ENCODE results near the gene MCAT. TPM values are rescaled to one million over a fixed set of nuclear protein-coding genes. Genes with fewer than 3 reads are reported as not detected.
A peak's percentile ranks its signal among the peaks of the same experiment; 100 is the strongest.

Gene MCAT
- total and polyA plus RNA-seq, 2 of the 4 experiments (the other 2 are of a cell fraction) = 7.3 to 19.7 TPM

DNA sequence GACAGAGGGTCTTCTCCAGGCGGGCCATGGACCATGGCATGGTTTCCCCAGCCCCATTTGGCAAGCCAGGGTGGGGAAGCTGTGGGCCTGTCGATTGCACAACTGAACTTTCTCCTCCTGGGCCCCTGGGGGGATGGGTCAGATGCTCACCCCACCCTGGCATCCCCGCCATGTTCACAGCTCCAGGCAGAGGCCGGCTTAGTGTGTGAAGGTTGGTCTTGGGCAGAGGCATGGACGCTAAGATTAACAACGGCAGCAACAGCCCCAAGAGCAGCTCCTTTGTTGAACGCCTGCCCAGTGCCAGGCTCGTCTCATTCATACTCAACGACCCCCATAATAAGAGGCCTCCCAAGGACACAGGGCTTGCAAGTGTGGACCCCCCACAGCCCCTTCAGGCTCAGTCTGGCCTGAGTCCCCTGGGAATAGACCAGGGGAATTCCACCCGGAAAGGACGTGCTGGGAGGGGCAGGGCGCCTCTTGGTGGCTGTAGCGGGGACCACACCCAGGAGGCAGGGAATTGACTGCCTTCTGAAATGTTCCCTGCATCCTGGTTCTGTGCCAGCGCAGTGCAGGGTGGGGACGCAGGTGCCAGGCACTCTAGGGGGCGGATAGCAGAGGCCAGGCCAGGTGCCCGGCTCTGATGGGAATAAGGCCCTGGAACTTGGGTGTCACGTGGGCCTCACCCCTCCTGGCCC is 16.4 kb upstream of the MCAT start:
- TF ChIP-seq SMC3 (IDR thresholded peaks at IDR 0.05; ENCODE audit: low read depth, low read length) (0 out of 2 replicates have a peak, but pooled peaks have one; percentile 12), CHD1 (IDR thresholded peaks at IDR 0.05; ENCODE audit: low read depth, low read length) (no peak), CEBPB (IDR thresholded peaks at IDR 0.05; ENCODE audit: low read depth, low read length) (peak; percentile 36; the same call in 1 of the 2 replicates), RAD21 (IDR thresholded peaks at IDR 0.05; ENCODE audit: low read length) (peak; percentile 30; the same call in 1 of the 2 replicates)
- TF ChIP-seq, protein P1, sequence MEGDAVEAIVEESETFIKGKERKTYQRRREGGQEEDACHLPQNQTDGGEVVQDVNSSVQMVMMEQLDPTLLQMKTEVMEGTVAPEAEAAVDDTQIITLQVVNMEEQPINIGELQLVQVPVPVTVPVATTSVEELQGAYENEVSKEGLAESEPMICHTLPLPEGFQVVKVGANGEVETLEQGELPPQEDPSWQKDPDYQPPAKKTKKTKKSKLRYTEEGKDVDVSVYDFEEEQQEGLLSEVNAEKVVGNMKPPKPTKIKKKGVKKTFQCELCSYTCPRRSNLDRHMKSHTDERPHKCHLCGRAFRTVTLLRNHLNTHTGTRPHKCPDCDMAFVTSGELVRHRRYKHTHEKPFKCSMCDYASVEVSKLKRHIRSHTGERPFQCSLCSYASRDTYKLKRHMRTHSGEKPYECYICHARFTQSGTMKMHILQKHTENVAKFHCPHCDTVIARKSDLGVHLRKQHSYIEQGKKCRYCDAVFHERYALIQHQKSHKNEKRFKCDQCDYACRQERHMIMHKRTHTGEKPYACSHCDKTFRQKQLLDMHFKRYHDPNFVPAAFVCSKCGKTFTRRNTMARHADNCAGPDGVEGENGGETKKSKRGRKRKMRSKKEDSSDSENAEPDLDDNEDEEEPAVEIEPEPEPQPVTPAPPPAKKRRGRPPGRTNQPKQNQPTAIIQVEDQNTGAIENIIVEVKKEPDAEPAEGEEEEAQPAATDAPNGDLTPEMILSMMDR (conservative IDR thresholded peaks at IDR 0.05; ENCODE audit: low read depth, low read length) = 0 out of 2 replicates have a peak, but pooled peaks have one; percentile 25
- TF ChIP-seq, protein P2, sequence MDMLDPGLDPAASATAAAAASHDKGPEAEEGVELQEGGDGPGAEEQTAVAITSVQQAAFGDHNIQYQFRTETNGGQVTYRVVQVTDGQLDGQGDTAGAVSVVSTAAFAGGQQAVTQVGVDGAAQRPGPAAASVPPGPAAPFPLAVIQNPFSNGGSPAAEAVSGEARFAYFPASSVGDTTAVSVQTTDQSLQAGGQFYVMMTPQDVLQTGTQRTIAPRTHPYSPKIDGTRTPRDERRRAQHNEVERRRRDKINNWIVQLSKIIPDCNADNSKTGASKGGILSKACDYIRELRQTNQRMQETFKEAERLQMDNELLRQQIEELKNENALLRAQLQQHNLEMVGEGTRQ (IDR thresholded peaks at IDR 0.05; ENCODE audit: low read depth, low read length) = no peak
- no peak overlapping the region for H2BK20ac ChIP-seq (ENCODE audit: low read depth, low read length)
- H2AK5ac ChIP-seq (ENCODE audit: low read depth, low read length) = no peak overlapping the region
- no peak overlapping the region for H2AK9ac ChIP-seq (replicated peaks; ENCODE audit: low read depth, low read length, poor library complexity)
- peaks cover 11% of the 10 kb centered on the region for H3K9me1 ChIP-seq (ENCODE audit: insufficient read depth, low read length)
- H3K27ac ChIP-seq (ENCODE audit: insufficient read depth, low read length) = no peak overlapping the region
- intact Hi-C loops (cut with micrococcal nuclease) (no loop called here), in situ Hi-C loops (cut with MboI; ENCODE audit: low sequenced_read_pairs) (no loop called here), dilution Hi-C loops (cut with HindIII; ENCODE audit: low sequenced_read_pairs, unreplicated experiment) (no loop called here)
- H2BK120ac ChIP-seq (ENCODE audit: low read depth, low read length) = no peak overlapping the region
- no peak overlapping the region for H3K23ac ChIP-seq (ENCODE audit: low read depth, low read length)
- ATAC-seq (ENCODE audit: low read depth) = no peak
- no peak overlapping the region for H3K4me3 ChIP-seq (ENCODE audit: insufficient read depth, low read depth, low read length)
- H3K4ac ChIP-seq (ENCODE audit: low read depth, low read length) = no peak overlapping the region
- peaks cover 54% of the 10 kb centered on the region for H4K20me1 ChIP-seq (ENCODE audit: insufficient read depth, low read length)
- no peaks in the 10 kb centered on the region for H3K27me3 ChIP-seq (ENCODE audit: control insufficient read depth, insufficient read depth, low read length)
- ChIA-PET POLR2A (ENCODE audit: unreplicated experiment) (no interaction called here), CTCF (interaction anchor here (1.3 kb wide), 1 partner anchor 50 kb away, joined by 3 read pairs; no protein-coding TSS in a partner anchor)
- no peak overlapping the region for H3K14ac ChIP-seq (replicated peaks; ENCODE audit: low read depth, low read length)
- no peak overlapping the region for H3K9ac ChIP-seq (ENCODE audit: low read depth, low read length)
- peaks cover 20 to 55% of the 10 kb centered on the region in 2 experiments; a peak in 3 of 4 replicates for H3K79me1 ChIP-seq (ENCODE audit: low read depth in 1 of 2, low read length in 2 of 2)
- no peak for DNase-seq
- H4K8ac ChIP-seq (ENCODE audit: low read depth in 2 of 2, low read length in 2 of 2) = no peak overlapping the region
- H3K36me3 ChIP-seq (ENCODE audit: control insufficient read depth, insufficient read depth, low read length) = peaks cover 27% of the 10 kb centered on the region
- no peak overlapping the region for H3K4me2 ChIP-seq (ENCODE audit: low read depth, low read length)
- 0 out of 2 replicates have a peak, but pooled peaks cover 1% of the 10 kb centered on the region for H3K4me1 ChIP-seq (ENCODE audit: control insufficient read depth, insufficient read depth, low read length)
- WGBS, 2 experiments (ENCODE audit: extremely low coverage in 2 of 2, insufficient read length in 1 of 2) = 79% methylated on average over 11 of the region's 18 CpGs; no CpG with 5 or more reads in 1 of the 2 experiments
- no peaks in the 10 kb centered on the region for H3K9me3 ChIP-seq (ENCODE audit: control insufficient read depth, insufficient read depth, low read length)
- no peak overlapping the region for H3K56ac ChIP-seq (ENCODE audit: extremely low read depth, insufficient read depth, low read length)
- H4K91ac ChIP-seq (ENCODE audit: insufficient read depth, low read depth, low read length) = no peak overlapping the region
- no peak overlapping the region for H3K18ac ChIP-seq (ENCODE audit: low read depth, low read length)
- no peak overlapping the region for H4K5ac ChIP-seq (ENCODE audit: low read depth, low read length)
- no peak overlapping the region for H2BK15ac ChIP-seq (ENCODE audit: low read depth, low read length)
- H2BK5ac ChIP-seq (ENCODE audit: low read depth, low read length, poor library complexity, severe bottlenecking) = no peak overlapping the region
- H2AFZ ChIP-seq (replicated peaks; ENCODE audit: low read length, poor library complexity) = no peak overlapping the region
- BruUV-seq (replicated peaks) = no TSS peak

Measured in IMR-90 (cell line).